ENCODE data around the gene LRCOL1.

LRCOL1 gene

GRCh38 chr12:132618683-132619043 lies 8.3 kb upstream of the LRCOL1 start, which contains the start of gene P2RX2:
Gene P2RX2 (plus strand): TSS chr12:132618776. CDS start chr12:132618817, 41 bp downstream.
- no peak for DNase-seq

- DNase-seq = no peak
Observed at GRCh38 chr12:132617822-132618682, 7.7 kb upstream of the LRCOL1 start.

- no peak for DNase-seq
Observed at GRCh38 chr12:132617135-132617701, 6.8 kb upstream of the LRCOL1 start.

GRCh38 chr12:132615579-132616038 lies 5.2 kb upstream of the LRCOL1 start:
- DNase-seq = no peak

GRCh38 chr12:132614861-132615578 lies 4.6 kb upstream of the LRCOL1 start:
- peak; percentile 79 for DNase-seq

- no peak for DNase-seq
Observed at GRCh38 chr12:132614029-132614428, 3.6 kb upstream of the LRCOL1 start.

- DNase-seq = no peak
Observed at GRCh38 chr12:132611620-132612019, 1.2 kb upstream of the LRCOL1 start.

GRCh38 chr12:132610866-132611602 lies 652 bp upstream of the LRCOL1 start:
- no peak for DNase-seq

GRCh38 chr12:132608231-132609171 lies 1.9 kb downstream of the LRCOL1 start:
- no peak for DNase-seq

GRCh38 chr12:132606927-132607326 lies 3.5 kb downstream of the LRCOL1 start:
- no peak for DNase-seq

GRCh38 chr12:132606466-132606865 lies 3.9 kb downstream of the LRCOL1 start:
- DNase-seq = no peak

GRCh38 chr12:132605892-132606291 lies 4.5 kb downstream of the LRCOL1 start:
- no peak for DNase-seq

- no peak for DNase-seq
Observed at GRCh38 chr12:132604668-132605441, 5.5 kb downstream of the LRCOL1 start.

GRCh38 chr12:132604151-132604618 lies 6.2 kb downstream of the LRCOL1 start:
- no peak for DNase-seq

- no peak for DNase-seq
Observed at GRCh38 chr12:132603240-132604150, 6.9 kb downstream of the LRCOL1 start.

- peak; percentile 11 for DNase-seq
Observed at GRCh38 chr12:132602572-132603239, 7.7 kb downstream of the LRCOL1 start.

- no peak for DNase-seq
Observed at GRCh38 chr12:132601171-132601883, 9.1 kb downstream of the LRCOL1 start.
